Mesothelial cell of epicardium (in vitro differentiated cells): ENCODE results near the gene BOC. TPM values are rescaled to one million over a fixed set of nuclear protein-coding genes. Genes with fewer than 3 reads are reported as not detected.
A peak's percentile ranks its signal among the peaks of the same experiment; 100 is the strongest.
"Not testable (repeated sequence)": the region's sequence is repeated elsewhere in the genome, so short reads cannot be mapped to it uniquely, and the experiment has no call there.

Experiments used
- DNase-seq, 2 experiments: peaks; one replicate each; pipeline ENCODE4 v3.0.0; 2021; ENCODE audit warnings: low spot score in 2 of 2; ENCODE audit not compliant: unreplicated experiment in 2 of 2
- H3K27ac Mint-ChIP-seq: 2 replicates; pipeline ENCODE4 v1.8.0; 2021; ENCODE audit warnings: mixed read lengths
- H3K27me3 Mint-ChIP-seq: 2 replicates; pipeline ENCODE4 v1.8.0; 2021; ENCODE audit warnings: low read depth, mixed read lengths
- H3K36me3 Mint-ChIP-seq: 2 replicates; pipeline ENCODE4 v1.8.0; 2021; ENCODE audit warnings: mixed read lengths
- H3K4me1 Mint-ChIP-seq: 2 replicates; pipeline ENCODE4 v1.8.0; 2021; ENCODE audit warnings: mixed read lengths
- H3K4me3 Mint-ChIP-seq: 2 replicates; pipeline ENCODE4 v1.8.0; 2021; ENCODE audit warnings: mild to moderate bottlenecking, moderate library complexity, mixed read lengths
- H3K9me3 Mint-ChIP-seq: 2 replicates; pipeline ENCODE4 v1.8.0; 2021; ENCODE audit warnings: mixed read lengths
- total RNA-seq: library from RNA; stranded (reverse); gene quantifications from 3 replicates; pipeline ENCODE4 v1.2.1, GENCODE V29; 2021
- TF ChIP-seq, protein P1 (sequence below): fragments of 200-600 bp; sonication (generic); IDR thresholded peaks from one replicate; pipeline ENCODE4 v1.5.0; 2021; ENCODE audit warnings: antibody characterized with exemption; ENCODE audit not compliant: unreplicated experiment

The BOC gene
- total RNA-seq, 1 donor from 2014 or later: 85.3 TPM

DNA sequence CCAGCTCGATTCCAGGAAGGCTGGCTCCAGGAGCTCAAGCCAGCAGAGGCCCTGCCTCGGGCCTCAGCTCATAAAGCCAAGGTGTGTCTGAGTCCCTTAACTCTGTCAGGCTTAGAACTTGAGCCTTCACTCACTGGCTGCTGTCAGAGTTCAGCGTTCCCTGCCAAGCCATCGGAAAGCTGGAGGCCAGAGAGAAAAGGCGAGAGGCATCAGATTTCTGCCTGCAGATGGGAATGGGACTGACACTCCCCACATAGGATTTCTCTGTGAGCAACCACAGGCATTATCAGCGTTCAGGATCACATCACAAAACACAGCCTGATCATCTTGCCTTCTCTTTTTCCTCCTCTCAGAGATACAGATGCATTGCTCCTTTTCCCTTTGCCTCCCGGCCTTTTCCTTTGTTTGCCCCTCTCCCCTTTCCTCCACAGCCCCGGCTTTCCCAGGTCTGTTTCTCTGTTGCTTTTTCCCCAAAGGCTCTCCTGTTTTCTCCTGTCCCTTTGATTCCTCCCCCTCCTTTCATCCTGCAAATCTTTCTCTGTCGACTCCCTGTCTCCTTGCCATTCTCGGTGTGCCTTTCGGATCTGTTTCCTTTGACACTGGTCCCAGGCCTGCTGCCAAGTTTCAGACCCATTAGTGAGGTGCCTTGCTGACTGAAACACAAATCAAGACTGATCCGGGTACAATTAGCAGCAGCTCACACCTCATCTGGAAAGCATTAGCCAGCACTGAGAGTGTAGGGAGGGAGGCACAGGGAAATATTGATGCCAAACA is 44.5 kb upstream of the BOC start:
- H3K27me3 Mint-ChIP-seq: no peaks in the 10 kb centered on the region
- H3K27ac Mint-ChIP-seq: no peak overlapping the region
- H3K4me3 Mint-ChIP-seq: no peak overlapping the region
- peak in 1 of 2 experiments; percentile 47 for DNase-seq
- no peaks in the 10 kb centered on the region for H3K9me3 Mint-ChIP-seq
- H3K36me3 Mint-ChIP-seq: peaks cover 4% of the 10 kb centered on the region
- peaks cover 16% of the 10 kb centered on the region for H3K4me1 Mint-ChIP-seq
- TF ChIP-seq, protein P1, sequence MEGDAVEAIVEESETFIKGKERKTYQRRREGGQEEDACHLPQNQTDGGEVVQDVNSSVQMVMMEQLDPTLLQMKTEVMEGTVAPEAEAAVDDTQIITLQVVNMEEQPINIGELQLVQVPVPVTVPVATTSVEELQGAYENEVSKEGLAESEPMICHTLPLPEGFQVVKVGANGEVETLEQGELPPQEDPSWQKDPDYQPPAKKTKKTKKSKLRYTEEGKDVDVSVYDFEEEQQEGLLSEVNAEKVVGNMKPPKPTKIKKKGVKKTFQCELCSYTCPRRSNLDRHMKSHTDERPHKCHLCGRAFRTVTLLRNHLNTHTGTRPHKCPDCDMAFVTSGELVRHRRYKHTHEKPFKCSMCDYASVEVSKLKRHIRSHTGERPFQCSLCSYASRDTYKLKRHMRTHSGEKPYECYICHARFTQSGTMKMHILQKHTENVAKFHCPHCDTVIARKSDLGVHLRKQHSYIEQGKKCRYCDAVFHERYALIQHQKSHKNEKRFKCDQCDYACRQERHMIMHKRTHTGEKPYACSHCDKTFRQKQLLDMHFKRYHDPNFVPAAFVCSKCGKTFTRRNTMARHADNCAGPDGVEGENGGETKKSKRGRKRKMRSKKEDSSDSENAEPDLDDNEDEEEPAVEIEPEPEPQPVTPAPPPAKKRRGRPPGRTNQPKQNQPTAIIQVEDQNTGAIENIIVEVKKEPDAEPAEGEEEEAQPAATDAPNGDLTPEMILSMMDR: no peak

DNA sequence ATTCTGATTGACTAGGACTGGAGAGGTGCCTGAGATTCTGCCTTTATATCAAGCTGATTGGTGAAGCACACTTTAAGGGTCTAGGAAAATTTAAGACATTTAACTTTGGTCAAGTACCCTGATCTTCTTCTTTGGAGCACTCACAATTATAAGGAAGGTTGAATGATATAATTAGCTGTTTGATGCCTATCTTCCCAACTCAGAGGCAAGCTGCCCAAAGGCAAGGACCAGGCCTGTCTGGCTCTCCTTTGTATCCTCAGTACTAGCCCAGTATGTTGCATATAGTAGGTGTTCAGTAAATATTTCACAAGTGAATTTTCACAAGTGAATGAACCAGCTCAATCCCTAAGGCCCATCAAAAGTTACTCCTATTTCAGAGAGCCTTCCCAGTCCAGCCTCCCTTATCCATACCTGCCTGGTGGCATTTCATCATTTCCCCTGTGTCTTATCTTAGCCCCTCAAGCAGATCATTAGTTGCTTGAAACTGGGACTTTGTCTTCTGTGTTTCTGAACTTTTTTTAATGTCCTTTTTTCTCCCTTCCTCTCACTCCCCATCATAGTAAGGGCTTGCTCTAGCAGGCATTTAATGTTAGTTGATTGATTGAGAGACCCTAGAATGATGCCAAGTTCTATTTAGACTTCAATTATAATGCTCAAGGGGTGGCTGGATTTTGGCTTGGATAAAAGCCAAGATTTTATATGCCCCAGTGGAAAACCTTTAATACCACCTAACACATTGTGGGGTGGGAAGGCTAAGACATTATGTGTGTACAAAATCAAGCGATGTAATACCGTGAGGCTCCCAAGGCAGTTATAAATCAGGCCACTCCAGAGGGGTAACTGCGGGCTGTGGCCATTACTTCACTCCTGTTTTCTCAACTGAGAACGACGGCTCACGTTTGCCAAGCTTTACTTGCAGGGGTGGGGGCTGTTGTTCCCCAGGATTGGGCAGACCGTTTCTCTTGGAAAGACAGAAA is 43.2 kb upstream of the BOC start:
- peaks cover 17% of the 10 kb centered on the region for H3K4me1 Mint-ChIP-seq
- no peak overlapping the region for H3K4me3 Mint-ChIP-seq
- peaks cover 9% of the 10 kb centered on the region for H3K36me3 Mint-ChIP-seq
- no peak for DNase-seq
- H3K9me3 Mint-ChIP-seq: peaks cover 5% of the 10 kb centered on the region
- no peaks in the 10 kb centered on the region for H3K27me3 Mint-ChIP-seq
- no peak overlapping the region for H3K27ac Mint-ChIP-seq
- TF ChIP-seq, protein P1: no peak

DNA sequence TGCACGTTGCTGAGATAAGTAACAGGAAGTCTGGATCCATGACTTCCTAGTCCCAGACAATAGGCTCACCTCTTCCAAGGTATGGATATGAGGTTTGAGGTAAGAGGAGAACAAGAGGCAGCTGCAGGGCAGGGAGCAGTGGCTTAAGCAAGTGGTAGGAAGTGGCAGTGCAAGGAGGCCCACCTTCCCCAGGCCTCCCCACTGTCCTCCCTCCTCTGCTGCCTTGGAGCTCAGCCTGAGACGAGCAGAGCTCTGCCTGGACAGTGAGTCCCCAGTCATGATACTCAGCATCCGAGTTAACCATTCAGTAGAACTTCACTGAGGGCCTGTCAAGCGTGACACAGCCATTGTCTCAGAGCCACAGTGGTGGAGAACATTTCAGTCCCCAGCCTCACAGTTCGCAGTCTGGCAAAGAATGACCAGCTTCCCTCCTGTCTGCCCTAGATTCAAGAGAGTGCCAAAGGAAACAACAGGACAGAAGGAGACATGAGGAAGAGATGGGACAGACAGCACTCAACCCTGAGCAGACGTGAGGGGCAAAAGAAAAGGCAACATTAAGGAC is 41.4 kb upstream of the BOC start:
- Mint-ChIP-seq H3K36me3 (peaks cover 9% of the 10 kb centered on the region), H3K27ac (no peak overlapping the region), H3K4me3 (no peak overlapping the region), H3K27me3 (no peaks in the 10 kb centered on the region), H3K9me3 (peaks cover 5% of the 10 kb centered on the region), H3K4me1 (peaks cover 15% of the 10 kb centered on the region)
- TF ChIP-seq, protein P1: no peak
- DNase-seq: no peak

DNA sequence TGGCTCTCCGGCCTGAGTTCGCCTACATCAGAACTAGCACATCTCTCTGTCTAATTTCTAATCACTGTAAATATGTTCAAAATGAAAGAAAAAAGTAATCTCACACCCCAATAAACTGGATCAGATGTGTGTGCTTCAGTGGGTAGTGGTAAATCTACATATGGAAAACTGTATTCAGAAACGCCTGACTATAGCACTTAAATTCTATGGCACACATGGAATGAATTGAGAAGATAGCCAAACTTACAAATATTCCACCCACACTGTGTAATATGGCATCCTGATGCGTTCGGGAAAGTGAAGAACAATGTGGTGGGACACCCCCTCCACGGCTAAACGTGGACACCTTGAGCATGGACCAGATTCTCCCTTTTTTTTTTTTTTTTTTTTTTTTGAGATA is 40.6 kb upstream of the BOC start:
- no peak overlapping the region for H3K27ac Mint-ChIP-seq
- no peak overlapping the region for H3K4me3 Mint-ChIP-seq
- no peak for DNase-seq
- H3K27me3 Mint-ChIP-seq: no peaks in the 10 kb centered on the region
- TF ChIP-seq, protein P1: no peak
- peaks cover 9% of the 10 kb centered on the region for H3K36me3 Mint-ChIP-seq
- H3K9me3 Mint-ChIP-seq: peaks cover 5% of the 10 kb centered on the region
- peaks cover 10% of the 10 kb centered on the region for H3K4me1 Mint-ChIP-seq

DNA sequence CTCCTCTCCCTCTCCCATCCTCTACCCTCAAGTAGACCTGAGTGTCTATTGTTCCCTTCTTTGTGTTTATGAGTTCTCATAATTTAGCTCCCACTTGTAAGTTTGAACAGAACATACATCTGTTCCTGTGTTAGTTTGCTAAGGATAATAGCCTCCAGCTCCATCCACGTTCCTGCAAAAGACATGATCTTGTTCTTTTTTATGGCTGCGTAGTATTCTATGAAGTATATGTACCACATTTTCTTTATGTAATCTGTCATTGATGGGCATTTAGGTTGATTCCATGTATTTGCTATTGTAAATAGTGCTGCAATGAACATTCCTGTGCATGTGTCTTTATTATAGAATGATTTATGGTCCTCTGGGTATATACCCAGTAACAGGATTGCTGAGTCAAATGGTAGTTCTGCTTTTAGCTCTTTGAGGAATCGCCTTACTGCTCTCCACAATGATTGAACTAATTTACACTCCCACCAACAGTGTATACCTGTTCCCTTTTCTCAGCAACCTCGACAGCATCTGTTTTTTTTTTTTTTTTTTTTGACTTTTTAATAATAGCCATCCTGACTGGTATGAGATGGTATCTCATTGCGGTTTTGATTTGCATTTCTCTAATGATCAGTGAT is 39.6 kb upstream of the BOC start:
- H3K9me3 Mint-ChIP-seq, H3K4me3 Mint-ChIP-seq, DNase-seq, H3K27me3 Mint-ChIP-seq, H3K27ac Mint-ChIP-seq: not testable (repeated sequence)
- H3K36me3 Mint-ChIP-seq: peaks cover 11% of the 10 kb centered on the region
- peaks cover 10% of the 10 kb centered on the region for H3K4me1 Mint-ChIP-seq
